Right lung (tissue), 5 donors: ENCODE data around the gene OTOGL. TPM values are rescaled to one million over a fixed set of nuclear protein-coding genes. Genes with fewer than 3 reads are reported as not detected.

ENCODE experiments used
- DNase-seq, 2 donors: peaks; one replicate each; pipeline ENCODE4 v3.0.0-alpha.2; 2013
- polyA plus RNA-seq, 5 donors: library from polyadenylated mRNA; unstranded; fragments of 120-200 nt; gene quantifications; one replicate each; pipeline versions ENCODE4 v1.2.1 to v1.2.3, GENCODE V29; 2013; ENCODE audit warnings: inconsistent platforms in 1 of 5, low replicate concordance in 1 of 5; ENCODE audit not compliant: insufficient read length in 5 of 5, insufficient read depth in 1 of 5

Gene OTOGL
- polyA plus RNA-seq, 5 donors: 0.37 to 0.62 (median 0.46) TPM

DNA sequence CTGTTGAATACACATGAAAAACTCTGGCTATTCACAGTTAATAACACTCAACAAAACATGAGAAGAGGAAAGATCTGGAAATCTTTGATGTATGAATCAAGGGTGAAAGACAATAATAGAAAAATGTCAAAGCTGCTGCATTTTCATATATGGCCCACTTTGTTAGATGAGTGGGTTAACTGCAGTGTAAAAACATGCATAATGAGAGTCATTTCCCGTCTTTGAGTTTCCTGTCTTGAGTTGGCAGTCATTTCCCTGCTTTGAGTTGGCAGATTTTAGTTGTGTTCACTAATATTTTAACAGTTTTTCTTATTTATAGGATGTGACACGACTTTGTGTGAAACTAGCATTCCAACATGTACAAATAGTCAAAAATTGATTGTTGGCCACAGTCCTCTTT is 256.8 kb downstream of the OTOGL start:
- no peak for DNase-seq

- DNase-seq: no peak
Observed at GRCh38 chr12:80359703-80360102, 260.4 kb downstream of the OTOGL start.

- no peak for DNase-seq
Observed at GRCh38 chr12:80364056-80364455, 264.7 kb downstream of the OTOGL start.

- DNase-seq: no peak
Observed at GRCh38 chr12:80373666-80374065, 274.3 kb downstream of the OTOGL start.

DNA sequence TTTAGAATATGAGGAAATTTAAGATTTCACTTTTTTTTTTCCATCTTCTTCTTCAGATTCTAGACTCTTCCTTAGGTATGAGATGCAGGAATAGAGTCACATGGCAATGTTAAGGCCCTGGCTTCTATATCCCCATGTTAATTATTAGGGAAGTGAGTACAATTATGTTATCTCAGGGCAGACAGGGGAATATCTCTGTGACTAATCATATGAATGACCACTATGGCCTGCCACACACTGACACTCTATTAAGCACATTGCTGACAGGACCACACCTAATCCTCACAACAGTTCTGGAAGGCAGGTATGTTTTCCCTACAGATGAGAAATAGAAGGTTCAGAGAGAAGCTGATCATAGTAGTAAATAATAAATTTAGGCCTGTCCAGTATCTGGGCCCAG is 275.3 kb downstream of the OTOGL start:
- DNase-seq: no peak

GRCh38 chr12:80377140-80377794 is 277.9 kb downstream of the OTOGL start:
- peak; percentile 63 to 69 for DNase-seq

DNA sequence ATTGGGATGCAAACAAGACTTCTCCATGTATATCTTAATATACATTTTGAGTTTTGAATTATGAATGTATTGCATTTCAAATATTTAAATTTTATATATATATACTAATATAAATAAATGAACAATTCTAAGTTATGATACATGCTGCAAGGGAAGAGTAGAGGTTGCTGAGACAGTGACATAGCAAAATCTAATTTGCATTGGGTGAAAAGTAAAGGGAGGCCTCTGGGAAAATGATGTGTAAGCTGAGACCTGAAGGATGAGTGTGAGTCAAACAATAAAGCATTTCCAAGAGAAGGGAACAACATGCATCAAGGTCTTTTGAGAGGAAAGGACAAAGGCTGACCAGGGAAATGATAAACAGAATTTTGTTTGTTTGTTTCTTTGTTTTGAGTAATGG is 281.8 kb downstream of the OTOGL start:
- DNase-seq: no peak

- DNase-seq: no peak
Observed at GRCh38 chr12:80382254-80382653, 282.9 kb downstream of the OTOGL start.

DNA sequence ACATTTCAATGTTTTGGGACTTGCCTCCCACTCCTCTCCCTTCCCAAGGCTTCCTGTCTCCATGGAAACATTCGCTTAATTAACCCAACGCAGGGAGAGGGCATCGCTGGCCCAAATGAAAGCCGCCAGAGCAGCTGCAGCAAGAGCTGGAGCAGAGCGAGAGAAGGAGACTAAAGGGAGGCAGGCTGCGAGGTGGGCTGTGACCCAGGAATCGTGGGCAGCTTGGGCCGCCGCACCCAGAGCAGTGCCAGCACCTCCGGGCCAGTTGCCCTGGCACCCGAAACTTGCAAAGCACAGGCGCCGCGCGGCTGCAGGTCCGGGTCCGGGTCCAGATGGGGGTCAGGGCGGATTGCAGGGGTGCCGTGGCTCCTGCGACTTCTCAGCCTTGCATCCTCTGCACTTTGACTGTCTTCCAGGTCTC is 301.2 kb downstream of the OTOGL start:
- DNase-seq: no peak

DNA sequence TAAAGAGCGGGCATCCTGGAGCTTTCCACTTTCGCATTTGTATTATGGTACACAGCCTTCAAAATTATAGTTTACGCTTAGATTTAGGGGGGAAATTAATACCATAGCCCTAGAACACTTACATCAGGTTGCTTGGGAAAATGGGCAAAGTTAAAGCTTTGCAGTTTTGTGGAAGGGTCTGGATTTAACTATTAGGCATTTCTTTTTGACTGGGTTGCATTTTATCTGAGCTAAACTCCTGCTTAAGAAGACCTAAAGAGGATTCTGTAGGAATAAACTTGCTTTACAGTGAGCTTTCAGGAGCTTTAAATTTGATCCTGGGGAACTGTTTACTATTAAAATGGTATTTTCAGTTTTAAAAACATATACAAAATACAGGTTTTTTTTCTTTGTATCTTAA is 301.9 kb downstream of the OTOGL start:
- DNase-seq: no peak

DNA sequence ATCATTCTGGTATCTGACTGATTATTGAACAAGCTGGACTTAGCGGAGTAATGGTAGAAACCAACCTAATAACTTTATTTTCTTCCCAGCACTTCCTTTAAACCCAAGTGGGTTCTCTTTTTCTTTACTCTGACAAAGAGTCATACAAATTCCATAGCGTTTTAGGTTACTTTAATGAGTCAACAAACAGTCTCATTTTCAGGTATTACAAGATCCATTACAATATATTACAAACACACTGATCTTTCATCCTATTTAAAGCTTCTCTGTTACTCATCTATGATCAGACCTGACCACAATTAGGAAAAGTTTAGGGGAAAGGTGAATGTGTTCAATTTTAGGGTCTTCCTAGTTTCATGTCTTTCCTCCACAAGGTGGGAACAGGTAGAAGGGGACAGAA is 305.3 kb downstream of the OTOGL start:
- DNase-seq: no peak

- DNase-seq: no peak
Observed at GRCh38 chr12:80406253-80406652, 306.9 kb downstream of the OTOGL start.

DNA sequence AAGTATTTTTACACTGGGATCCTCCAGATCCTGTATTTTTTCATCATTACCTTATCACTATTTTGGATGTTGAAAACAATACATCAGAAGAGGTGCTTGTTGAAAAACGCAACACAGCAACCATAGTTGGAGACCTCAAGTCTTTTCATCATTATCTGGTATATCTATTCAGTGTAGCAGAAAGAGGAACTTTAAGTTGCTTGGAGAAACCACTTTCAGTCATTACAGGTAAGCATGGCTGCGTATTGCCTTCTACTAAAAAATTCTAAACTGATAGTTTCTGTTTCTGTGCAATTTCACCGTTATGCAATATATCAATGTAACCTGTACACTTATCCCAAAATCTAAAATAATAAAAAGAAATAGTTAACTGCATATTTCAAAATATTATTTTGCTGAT is 312.4 kb downstream of the OTOGL start:
- no peak for DNase-seq

GRCh38 chr12:80412343-80412953 is 313.1 kb downstream of the OTOGL start:
- peak in 1 of 2 donors; percentile 41 for DNase-seq

- DNase-seq: no peak
Observed at GRCh38 chr12:80413462-80413861, 314.1 kb downstream of the OTOGL start.

- no peak for DNase-seq
Observed at GRCh38 chr12:80415466-80415865, 316.1 kb downstream of the OTOGL start.

- no peak for DNase-seq
Observed at GRCh38 chr12:80419644-80420043, 320.3 kb downstream of the OTOGL start.

DNA sequence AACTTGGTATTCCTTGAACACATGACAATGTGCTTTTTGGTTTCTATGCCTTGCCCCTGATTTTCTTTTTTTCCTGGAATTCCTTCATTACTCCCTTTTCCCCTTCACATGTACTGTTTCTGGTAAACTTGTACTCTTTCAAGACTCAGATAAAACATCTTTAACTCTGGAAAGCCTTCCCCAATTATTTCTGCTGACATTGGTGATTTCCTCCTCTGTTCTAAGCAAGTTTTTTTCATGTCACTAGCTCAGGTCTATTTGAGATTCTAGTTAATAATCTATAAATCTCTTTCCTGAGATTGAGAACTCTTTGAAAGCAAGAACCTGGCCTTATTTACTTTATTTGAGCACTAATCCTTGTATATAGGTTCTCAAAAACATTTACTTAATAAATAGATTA is 320.7 kb downstream of the OTOGL start:
- DNase-seq: no peak

DNA sequence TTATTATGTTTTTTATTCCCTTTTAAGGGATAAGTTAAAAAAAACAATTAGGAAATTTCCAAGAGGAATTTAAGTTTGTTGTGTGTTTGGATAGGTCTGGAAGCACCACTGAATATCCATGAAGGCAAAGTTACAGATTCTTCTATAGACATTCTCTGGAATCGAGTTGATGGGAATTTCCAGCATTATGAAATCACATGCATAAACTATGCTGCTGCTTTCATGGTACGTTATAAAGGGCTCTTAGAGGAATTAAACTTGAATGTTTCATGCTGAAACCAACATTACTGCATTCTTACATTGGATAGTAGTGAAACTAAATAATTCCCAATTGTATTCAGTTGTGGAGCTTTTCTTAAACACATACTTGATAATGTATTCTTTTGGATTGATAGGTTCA is 323.2 kb downstream of the OTOGL start:
- DNase-seq: no peak

Other genes with a start within 250 kb of the OTOGL start
- gene PPP1R12A, start 164.4 kb upstream of the OTOGL start, polyA plus RNA-seq: 100 to 1,000 TPM in 4 of 5 donors, 10 to 100 TPM in 1; 66.7 to 160 (median 119) TPM